ENCODE measurements around the gene INPP4B. TPM values are rescaled to one million over a fixed set of nuclear protein-coding genes. Genes with fewer than 3 reads are reported as not detected.
"Not testable (repeated sequence)": the region's sequence is repeated elsewhere in the genome, so short reads cannot be mapped to it uniquely, and the experiment has no call there.

INPP4B gene
- polyA plus RNA-seq, 4 donors, result 7.5 to 10.6 (median 8.8) TPM

DNA sequence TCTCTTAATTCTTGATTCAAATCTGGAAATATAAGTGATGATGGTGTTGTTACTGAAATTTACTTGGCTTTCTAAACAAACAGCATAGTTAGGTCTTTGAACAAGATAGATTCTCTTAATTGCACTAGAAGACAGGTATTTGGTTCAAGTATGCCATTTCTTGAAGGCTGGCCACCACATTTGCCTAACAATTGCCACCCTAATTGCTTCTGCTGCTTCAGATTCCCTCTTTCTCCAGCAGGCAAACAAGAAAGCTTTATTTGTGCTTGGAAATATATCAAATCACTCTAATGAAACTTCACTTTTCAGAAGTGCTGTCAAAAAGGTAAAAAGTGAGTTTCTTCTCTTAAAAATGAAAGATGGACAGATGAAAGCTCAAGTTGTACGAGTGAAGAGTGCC lies 418.6 kb downstream of the INPP4B start:
- DNase-seq (ENCODE audit: low read depth in 4 of 4, low spot score in 3 of 4), result no peak

DNA sequence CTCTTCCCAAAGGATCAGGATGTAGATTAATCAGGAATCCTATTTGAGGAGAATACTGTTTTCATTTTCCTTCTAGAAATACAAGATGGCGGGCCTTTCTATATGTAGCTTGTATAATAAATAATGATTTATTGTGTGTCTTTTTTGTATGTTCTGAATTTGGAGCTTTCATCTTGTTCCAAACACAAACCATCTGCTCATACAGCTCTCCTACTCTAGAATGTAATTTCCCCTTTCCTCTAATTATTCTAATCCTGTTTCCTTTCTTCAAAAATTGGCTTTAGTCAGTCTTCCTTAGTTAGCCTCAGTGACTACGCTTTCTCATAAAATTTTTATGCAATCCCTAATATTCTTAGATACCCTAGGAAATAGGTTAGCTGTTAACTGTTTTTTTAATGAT lies 422.2 kb downstream of the INPP4B start:
- DNase-seq (ENCODE audit: low read depth in 4 of 4, low spot score in 3 of 4), result no peak

DNA sequence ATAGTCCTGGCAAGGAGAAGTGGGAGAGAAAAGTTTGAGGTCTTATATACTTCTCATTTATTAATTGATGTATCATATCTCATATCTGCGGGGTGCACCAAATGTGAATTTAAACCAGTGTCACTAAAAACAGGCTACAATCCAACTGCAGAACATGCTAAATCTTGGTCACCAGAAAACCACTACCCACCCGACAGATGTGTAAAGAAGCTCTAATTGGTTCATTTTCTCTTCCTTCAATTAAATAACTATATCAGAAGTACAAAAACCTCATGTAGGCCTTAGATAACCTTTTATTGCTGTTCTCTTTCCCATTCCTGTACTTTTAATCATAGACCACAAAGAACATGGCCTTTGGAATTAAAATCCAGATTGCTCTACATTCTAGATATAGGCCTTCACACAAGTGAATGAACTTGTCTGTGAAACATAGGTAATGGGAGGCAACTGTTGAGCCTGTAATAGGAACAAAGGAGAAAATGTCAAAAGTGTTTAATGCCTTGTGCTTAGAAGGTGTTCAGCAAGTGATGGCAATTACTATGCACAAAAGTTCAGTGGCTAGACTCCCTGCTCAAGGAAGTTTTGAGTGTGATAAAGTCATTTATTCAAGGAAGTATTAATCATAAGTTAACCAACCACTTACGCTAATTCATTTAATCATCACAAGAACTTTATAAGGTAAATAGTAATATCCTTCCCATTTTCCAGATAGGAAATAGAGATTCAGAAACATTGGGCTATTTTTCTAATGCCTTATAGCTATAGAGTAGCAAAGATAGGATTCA lies 425.6 kb downstream of the INPP4B start:
- no peak for DNase-seq (ENCODE audit: low read depth in 4 of 4, low spot score in 3 of 4)

DNA sequence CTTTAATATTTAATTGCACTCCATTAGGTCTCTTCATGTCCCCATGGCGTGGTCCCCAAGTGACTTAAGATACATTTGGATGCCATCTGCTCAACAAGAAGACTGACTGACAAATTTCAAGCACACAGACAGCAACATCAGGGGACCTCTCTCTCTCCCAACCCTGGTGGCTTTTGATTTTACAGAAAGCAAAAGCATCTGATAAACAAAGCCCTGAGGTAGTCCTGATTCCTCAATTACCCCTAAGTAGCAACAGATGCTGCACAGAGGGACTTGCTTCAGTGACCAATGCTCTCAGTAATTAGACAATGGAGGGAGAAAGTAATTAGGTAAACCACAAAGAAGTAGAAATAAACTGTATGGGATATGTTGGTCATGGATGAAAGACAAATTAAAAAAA lies 426.4 kb downstream of the INPP4B start:
- DNase-seq (ENCODE audit: low read depth in 4 of 4, low spot score in 3 of 4), result no peak

DNA sequence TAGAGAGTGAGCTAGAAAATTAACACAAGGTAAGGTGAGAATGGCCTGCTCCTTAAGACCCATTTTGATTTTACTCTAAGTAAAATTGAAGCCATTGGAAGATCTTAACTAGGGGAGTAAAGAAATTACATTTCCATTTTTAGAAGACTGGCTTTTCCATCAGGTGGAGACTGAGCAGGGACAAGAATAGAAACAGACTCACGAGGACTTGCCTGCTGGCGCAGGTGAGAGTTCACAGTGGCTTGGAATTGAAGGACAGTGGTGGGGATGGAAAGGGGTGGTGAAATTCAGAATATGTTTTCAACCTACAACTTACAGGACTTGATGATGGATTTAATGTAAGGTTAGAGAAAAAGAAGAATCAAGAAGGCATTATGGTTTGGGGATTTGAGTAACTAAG lies 427.4 kb downstream of the INPP4B start:
- no peak for DNase-seq (ENCODE audit: low read depth in 4 of 4, low spot score in 3 of 4)

DNA sequence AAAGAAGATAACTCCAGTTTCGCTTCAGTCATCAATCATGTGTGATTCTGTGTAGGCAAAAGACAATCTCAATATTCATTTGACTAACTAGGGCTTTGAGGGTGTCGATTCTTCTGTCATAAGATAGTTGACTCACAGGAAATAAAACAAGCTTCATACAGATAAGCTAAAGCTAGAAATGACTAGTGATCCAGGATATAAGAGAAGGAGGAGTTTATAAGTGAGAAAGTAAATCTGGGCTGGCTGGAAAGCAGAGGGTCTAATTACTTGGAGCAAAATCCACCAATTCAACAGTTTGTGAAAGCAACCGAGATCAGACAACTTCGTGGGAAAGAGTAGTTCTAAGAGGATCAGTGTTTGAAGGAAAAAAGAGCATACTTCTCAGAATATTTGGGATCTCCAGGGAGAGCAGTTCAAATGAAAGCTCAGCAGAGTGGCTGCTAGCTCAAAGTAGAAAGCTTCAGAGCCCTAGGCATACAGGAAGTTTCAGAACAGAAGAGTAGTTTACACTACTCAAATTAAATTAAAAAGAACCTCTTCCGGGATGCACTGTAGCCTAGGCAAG lies 429.3 kb downstream of the INPP4B start:
- no peak for DNase-seq (ENCODE audit: low read depth in 4 of 4, low spot score in 3 of 4)

DNA sequence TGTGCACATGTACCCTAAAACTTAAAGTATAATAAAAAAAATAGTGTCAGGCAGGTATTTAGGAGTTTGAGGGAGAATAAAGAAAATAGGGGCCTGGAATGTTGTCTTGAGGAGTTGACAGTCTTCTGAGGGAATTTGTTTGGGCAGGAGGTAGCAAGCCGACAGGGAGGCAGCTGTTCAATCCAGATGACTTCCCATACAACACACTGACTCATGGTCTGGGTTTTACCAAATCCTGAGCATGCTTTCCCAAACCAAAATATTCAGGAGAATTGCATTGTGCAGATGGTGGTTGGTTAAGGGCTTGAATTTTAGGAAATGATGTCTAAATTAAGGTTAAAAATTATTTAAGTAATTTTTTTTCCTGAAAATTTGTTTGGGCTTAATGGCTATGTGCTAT lies 430.0 kb downstream of the INPP4B start:
- DNase-seq (ENCODE audit: low read depth in 4 of 4, low spot score in 3 of 4), result no peak

DNA sequence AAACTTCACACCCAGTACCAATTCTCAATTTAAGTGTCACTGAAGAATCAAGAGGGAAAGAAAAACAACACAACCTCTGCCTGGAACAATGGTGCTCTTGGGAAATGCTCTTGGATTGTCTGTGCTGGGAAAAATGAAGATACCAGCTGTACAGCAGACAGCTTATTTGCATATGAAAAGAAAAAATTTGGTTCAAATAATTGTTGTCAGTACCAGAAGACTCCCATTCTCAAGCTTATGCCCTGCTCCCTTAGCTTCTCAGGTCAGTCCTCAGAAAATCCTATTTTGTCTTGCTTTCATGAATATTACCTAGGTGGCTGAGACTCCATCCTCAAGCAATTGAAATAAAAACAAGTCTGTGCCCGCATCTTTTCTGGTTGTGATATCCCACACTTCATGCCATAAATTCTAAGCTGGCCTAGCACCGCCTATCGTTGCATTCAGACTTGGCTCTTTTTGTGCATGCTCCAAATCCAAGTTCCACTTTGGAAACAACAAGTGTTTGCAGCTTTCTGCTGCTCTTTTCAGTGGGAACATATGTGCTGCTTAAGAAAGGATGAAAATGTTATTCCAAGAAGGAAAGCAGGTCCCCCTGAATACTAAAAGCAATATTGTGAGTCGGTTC lies 431.6 kb downstream of the INPP4B start:
- no peak for DNase-seq (ENCODE audit: low read depth in 4 of 4, low spot score in 3 of 4)

DNA sequence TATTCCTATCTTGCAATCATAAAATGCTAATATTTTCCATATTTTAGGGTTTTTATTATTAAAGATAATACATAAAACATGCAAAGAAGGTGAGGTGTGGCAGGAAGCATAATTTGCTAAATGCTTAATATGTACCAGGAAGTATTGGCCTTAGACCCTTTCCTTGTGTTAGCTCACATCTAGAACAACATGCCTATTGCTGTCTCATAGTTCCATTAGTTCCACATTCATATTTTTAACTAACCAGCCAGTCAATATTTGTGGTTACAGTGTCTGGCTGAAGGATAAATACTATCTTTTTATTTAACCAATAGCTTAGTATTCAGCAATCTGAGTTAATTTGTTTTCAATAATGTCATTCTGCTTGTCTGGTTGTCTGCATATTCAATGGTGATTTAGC lies 432.6 kb downstream of the INPP4B start:
- no peak for DNase-seq (ENCODE audit: low read depth in 4 of 4, low spot score in 3 of 4)

DNA sequence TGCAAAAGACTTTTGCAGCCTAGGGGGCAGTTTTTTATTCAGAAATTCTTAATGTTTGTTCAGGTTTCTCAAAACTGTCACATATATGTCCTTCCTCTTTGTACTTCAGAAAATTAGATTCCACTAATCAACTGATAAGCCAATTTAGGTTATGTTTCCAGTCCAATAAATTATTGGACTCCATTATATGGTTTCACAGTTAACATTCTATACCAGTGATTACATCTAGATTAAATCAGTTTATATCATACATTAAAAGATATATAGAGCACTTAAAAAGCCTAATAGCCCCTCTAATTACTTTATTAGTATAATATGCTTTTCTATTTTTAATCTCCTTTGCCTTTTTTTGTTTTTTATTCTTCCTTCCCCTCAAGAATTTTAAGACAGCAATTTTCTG lies 434.1 kb downstream of the INPP4B start:
- DNase-seq (ENCODE audit: low read depth in 4 of 4, low spot score in 3 of 4), result no peak

DNA sequence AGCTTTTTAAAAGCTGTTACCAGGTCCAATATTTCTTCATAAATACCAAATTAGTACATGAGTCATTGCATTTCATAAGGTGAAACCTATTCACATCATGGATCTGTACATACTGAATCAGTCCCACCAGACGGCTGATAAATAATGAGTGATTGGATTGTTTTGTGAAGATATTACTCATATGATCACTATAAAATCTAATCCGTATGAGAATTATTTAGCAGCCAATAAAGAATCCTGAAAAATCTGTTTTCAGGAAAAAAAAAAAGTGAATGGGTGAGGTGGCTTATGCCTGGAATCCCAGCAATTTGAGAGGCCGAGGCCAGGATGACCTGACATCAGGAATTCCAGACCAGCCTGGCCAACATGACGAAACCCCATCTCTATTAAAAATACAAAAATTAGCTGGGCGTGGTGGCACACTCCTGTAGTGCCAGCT lies 438.1 kb downstream of the INPP4B start:
- no peak for DNase-seq (ENCODE audit: low read depth in 4 of 4, low spot score in 3 of 4)

DNA sequence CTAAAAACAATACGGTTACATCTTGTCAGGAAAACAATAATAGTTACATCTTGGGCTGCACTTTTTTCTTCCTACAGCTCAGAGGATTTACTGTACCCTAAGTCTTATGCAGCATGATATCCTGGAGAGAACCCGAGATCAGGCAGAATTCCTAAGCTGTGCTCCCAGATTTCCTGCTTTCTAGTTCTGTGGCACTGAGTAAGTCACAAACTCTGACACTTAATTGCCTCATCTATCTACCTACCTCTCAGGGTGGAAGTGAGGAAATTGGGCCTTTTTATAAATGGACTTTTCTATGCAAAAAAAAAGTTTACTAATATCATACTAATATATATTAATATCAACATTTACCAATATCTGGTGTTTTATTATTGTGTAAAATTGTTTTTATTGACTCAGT lies 438.5 kb downstream of the INPP4B start:
- no peak for DNase-seq (ENCODE audit: low read depth in 4 of 4, low spot score in 3 of 4)

DNA sequence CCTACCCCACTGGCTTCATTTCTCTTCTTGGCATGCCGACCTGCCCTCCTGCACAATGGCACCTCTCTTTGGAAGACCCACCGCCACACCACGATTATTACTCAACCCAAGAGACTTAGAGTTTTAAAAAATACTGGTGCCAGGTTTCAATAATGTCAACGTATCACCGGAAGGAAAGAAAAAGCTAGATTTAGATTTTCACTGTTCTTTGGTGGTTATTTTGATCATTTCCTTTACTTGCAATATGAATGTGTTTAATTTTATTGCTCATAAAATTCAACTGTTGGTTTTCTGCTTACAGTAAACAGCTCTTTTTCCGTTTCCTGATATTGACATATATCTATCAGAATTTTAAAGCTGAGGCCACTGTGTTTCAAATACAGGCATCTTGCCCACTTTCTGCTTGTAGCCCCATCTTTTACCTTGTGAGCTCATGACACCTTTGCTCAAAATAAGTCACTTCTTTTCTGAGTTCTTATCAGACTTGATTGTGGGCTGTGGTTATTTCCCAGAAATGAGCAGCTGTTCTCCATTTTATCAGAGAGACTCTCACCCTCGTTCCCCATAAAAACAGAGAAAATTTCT lies 439.1 kb downstream of the INPP4B start:
- no peak for DNase-seq (ENCODE audit: low read depth in 4 of 4, low spot score in 3 of 4)

DNA sequence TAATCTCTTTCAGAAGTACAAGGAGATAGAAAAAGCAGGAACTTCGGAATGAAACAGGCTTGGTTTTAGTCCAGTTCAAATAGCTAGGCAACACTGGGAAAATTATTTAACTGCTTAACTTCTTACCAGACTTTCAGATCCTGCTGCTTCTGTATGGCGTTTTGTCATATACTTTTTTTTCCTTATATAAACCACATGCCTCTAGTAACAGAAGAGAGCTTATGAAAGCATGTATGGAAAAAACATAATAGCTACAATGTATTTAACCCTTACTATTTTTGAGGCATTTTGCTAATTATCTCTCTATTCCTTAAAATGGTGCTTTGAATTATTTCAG lies 439.6 kb downstream of the INPP4B start:
- DNase-seq (ENCODE audit: low read depth in 4 of 4, low spot score in 3 of 4), result no peak

DNA sequence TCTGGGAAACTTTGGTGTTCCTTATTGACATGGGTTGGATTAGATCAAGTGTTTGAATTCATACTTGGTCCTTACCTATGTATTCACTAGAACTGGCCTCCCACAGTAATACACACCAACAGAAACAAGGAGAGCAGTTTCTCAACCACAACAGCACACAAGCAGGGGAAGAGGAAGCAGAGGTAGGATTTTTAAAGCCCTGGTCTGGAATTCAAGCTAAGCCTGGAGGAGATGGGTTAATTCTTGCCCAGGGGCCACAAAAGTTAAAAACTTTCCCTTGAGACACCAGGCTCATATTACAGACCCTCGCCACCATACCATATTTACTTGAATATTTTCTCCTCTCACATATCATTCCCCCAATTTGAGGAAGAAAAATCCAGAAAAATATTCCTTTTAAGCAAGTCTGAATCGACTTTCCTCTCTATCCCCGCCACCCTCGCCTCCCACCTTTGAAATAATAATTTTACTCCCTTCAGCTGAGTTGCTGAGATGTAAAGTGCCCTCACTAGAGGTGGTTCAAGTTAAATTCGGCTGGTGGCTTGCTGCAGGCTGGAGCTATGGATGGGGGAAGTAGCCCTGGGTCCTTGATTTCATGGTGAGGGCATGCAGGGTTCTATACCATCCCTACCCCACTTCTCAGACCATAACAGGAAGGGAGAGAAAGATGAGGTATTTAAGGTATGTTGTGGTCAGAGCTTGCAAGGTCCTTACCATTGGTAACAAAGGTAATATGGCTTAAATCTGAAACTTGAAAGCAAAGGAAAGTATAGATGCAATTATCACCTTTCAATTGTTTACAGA lies 440.2 kb downstream of the INPP4B start:
- DNase-seq (ENCODE audit: low read depth in 4 of 4, low spot score in 3 of 4), result no peak

DNA sequence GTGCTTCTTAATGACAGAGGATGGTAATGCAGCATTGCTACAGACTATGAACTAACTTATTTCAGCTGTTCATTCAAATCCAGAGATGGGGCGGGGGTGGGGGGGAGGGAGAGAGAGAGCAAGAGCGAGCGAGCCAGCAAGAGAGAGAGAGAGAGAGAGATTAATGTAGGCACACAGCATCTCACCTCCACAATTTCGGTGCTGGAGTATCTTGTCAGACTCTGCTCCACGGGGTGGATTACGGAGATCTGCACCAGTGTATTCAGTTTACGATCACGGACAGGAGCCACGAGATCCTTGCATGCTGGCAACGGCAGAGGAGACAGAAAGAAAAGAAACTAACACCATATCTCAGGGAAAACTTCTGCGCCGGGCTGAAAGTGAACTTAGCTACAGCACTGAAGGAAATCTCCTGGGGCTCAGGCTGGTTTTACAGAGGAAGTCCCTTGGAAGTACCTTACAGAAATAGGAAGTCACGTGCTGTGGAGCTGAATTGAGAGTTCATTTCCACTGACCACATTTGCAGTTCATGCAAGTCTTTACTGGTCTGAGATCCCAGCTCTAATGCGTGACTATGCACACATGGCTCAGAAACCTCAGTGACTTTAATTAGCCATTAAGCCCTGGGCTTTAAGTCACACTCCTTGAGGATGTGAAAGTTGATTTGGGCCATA lies 440.9 kb downstream of the INPP4B start:
- DNase-seq (ENCODE audit: low read depth in 4 of 4, low spot score in 3 of 4), result peak; percentile 31 to 62 (median 44)

DNA sequence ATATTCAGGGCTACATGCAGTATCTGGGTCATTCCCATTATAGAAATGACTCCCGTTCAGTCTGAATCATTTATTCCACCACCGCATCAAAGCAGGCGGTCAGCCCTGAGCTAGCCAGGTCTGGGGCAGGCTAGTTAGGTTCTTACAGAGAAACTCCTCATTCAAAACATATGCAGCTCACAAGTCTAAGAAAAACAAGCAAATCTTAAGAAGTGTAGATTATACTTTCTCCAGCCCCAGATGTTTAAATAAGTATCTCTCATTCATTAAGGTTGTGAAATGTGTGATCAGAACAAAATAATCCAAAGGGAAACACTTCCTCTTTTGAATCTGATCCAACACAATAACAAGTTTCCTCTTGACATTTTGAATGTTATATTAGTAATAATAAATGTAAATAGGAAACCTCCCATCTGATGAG lies 441.9 kb downstream of the INPP4B start:
- DNase-seq (ENCODE audit: low read depth in 4 of 4, low spot score in 3 of 4), result no peak

DNA sequence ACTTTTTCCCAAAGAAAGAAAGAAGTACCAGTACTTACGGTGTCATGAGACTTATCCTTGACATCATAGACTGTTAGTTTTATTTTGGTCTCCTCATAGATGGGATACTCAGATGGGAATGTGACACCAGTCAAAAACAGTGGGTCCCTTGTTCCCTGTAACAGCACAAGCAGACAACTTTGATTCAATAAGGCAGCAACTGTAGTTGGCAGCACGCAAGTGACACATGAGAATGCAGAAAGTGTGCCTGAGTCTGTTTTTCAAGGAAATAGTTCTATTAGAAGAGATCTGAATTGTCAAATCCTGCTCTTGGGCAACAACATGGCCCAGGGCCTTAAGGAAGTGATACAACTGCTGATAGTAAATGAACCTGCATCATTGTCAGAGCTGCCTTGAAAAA lies 443.2 kb downstream of the INPP4B start:
- DNase-seq (ENCODE audit: low read depth in 4 of 4, low spot score in 3 of 4), result no peak

DNA sequence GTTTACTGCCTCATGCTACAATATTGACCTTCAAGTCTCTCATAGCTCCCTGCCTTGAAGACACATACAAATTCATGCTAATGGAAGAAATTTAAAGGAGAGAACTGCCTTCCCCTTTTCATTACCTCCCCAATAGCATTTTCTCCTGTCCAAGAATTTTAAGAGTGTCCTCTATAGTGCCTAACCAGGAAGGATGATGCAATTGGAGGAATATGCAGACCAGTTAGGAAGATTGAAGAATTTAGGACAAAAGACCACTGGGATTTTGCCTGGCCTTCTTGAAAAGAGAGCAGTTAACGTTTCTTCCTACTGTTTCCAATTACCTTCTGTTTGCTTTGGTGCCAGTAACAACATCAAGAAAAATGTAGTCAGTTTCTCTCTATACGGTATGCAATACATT lies 443.9 kb downstream of the INPP4B start:
- no peak for DNase-seq (ENCODE audit: low read depth in 4 of 4, low spot score in 3 of 4)

DNA sequence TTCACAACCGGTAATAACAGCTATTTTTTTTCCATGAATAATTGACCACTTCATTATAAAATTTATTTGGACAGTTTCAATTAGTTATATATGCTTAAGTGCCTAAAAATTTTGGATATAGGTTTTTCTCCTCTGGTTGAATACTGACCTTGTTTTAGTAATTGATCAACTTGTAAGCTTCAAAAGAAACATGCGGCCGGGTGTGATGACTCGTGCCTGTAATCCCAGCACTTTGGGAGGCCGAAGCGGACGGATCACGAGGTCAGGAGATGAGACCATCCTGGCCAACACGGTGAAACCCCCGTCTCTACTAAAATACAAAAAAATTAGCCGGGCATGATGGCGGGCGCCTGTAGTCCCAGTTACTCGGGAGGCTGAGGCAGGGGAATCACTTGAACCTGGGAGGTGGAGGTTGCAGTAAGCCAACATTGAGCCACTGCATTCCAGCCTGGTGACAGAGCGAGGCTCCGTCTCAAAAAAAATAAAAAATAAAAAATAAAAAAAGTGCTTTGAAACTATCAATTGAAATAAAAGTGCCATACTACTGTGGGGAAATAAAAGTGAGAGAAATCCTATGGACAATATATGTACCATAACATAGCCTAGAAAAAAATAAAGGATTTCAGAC lies 448.6 kb downstream of the INPP4B start:
- not testable (repeated sequence) for DNase-seq (ENCODE audit: low read depth in 4 of 4, low spot score in 3 of 4)

Measured in right renal pelvis (tissue), 4 donors.